ENCODE results near the gene FBN2.

FBN2 gene

GRCh38 chr5:128426090-128426534 lies 111.9 kb downstream of the FBN2 start:
- no peak for DNase-seq (ENCODE audit: extremely low spot score)
- ChIA-PET CTCF (interaction anchor here (1.2 to 2.8 kb wide), 6 partner anchors 11 to 214 kb away, joined by 3 to 9 read pairs (median 4); no protein-coding TSS in a partner anchor), POLR2A (no interaction called here)
- TF ChIP-seq, protein P1, sequence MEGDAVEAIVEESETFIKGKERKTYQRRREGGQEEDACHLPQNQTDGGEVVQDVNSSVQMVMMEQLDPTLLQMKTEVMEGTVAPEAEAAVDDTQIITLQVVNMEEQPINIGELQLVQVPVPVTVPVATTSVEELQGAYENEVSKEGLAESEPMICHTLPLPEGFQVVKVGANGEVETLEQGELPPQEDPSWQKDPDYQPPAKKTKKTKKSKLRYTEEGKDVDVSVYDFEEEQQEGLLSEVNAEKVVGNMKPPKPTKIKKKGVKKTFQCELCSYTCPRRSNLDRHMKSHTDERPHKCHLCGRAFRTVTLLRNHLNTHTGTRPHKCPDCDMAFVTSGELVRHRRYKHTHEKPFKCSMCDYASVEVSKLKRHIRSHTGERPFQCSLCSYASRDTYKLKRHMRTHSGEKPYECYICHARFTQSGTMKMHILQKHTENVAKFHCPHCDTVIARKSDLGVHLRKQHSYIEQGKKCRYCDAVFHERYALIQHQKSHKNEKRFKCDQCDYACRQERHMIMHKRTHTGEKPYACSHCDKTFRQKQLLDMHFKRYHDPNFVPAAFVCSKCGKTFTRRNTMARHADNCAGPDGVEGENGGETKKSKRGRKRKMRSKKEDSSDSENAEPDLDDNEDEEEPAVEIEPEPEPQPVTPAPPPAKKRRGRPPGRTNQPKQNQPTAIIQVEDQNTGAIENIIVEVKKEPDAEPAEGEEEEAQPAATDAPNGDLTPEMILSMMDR (IDR thresholded peaks at IDR 0.05; ENCODE audit: control extremely low read depth, extremely low read depth, low read depth, missing control alignments) = no peak

DNA sequence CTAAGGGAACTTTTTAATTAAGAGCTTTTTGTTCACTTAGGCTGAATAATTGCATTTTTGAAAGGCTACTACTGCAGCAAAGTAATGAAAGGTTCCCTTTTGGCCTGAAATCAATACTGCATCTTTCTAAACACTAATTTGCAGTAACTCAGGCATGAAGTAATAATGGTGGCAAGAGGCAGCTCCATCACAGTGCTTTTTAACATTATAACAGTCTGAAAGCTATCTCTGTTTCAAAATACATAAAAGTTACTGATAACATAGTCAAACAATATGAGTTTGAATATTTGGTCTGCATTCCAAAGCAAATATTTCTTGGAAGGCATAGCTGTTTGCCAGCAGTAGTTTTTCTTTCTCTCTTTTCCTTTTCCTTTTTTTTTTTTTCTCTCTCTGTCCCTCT lies 113.4 kb downstream of the FBN2 start:
- TF ChIP-seq, protein P1 (IDR thresholded peaks at IDR 0.05; ENCODE audit: control extremely low read depth, extremely low read depth, low read depth, missing control alignments) = no peak

GRCh38 chr5:128422612-128423011 lies 115.4 kb downstream of the FBN2 start:
- POLR2A ChIA-PET = no interaction called here
- DNase-seq (ENCODE audit: extremely low spot score) = no peak
- TF ChIP-seq, protein P1 (IDR thresholded peaks at IDR 0.05; ENCODE audit: control extremely low read depth, extremely low read depth, low read depth, missing control alignments) = no peak
- CTCF ChIA-PET = interaction anchor here (1.8 kb wide), 1 partner anchor 10 kb away, joined by 7 read pairs; no protein-coding TSS in a partner anchor

More for the DNA sequence above, 113.4 kb downstream of the FBN2 start:
- no peak for DNase-seq (ENCODE audit: extremely low spot score)
- ChIA-PET POLR2A (no interaction called here), CTCF (interaction anchor here (1.1 to 2.8 kb wide), 2 partner anchors 12 to 17 kb away, joined by 3 to 9 read pairs; no protein-coding TSS in a partner anchor)

DNA sequence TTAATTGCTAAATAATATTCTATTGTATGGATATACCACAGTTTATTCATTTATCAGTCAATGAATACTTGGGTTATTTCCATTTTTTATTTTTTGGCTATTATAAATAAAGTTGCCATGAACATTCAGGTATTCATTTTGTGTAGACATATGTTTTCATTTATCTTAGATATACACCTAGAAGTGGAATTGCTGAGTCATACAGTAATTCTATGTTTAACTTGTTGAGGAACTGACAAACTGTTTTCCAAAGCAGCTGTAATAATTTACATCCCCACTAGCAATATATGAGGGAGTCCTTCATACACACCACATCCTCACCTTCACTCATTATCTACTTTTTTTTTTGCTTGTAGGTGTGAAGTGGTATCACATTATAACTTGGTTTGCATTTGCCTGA lies 123.6 kb downstream of the FBN2 start:
- TF ChIP-seq, protein P1 (IDR thresholded peaks at IDR 0.05; ENCODE audit: control extremely low read depth, extremely low read depth, low read depth, missing control alignments) = no peak
- no peak for DNase-seq (ENCODE audit: extremely low spot score)
- CTCF ChIA-PET = no interaction called here
- POLR2A ChIA-PET = no interaction called here

DNA sequence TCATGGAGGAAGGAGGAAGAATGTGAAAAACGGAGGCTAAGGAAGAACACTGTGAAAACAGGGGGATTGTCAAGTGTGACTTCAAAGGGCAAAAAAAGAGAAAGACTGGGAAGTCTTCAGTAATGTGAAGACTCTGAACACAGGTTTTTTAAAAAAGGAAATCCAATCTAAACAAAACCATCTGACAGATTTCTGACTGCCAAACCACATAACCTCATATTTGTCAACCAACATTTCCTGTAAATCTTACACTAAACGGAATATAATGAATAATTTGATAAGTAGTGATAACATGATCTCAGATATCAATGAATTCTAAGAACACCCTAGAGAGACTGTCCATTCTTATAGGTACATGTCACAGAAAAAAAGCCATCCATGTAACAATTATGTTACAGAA lies 124.7 kb downstream of the FBN2 start:
- POLR2A ChIA-PET = no interaction called here
- CTCF ChIA-PET = interaction anchor here (1.6 kb wide), 1 partner anchor 9 kb away, joined by 7 read pairs; no protein-coding TSS in a partner anchor
- no peak for DNase-seq (ENCODE audit: extremely low spot score)
- TF ChIP-seq, protein P1 (IDR thresholded peaks at IDR 0.05; ENCODE audit: control extremely low read depth, extremely low read depth, low read depth, missing control alignments) = no peak

- CTCF ChIA-PET = interaction anchor here (1.1 to 1.6 kb wide), 4 partner anchors 10 to 26 kb away, joined by 3 to 7 read pairs (median 4); no protein-coding TSS in a partner anchor
- TF ChIP-seq, protein P1 (IDR thresholded peaks at IDR 0.05; ENCODE audit: control extremely low read depth, extremely low read depth, low read depth, missing control alignments) = no peak
- DNase-seq (ENCODE audit: extremely low spot score) = no peak
- POLR2A ChIA-PET = no interaction called here
These were observed 125.7 kb downstream of the FBN2 start for GRCh38 chr5:128412145-128412930.

Measured in GM10248 (cell line).